Prostate gland (tissue), 2 donors: ENCODE results near the gene WARS2. TPM values are rescaled to one million over a fixed set of nuclear protein-coding genes. Genes with fewer than 3 reads are reported as not detected.

ENCODE experiments used
- DNase-seq: peaks from one replicate; pipeline ENCODE4 v3.0.0-alpha.2; 2019; ENCODE audit warnings: low spot score
- H3K27ac ChIP-seq, 2 donors: fragments of 200-600 bp; sonication (generic); 2 replicates each; pipeline ENCODE4 v1.5.1; 2017 to 2019
- H3K27me3 ChIP-seq: fragments of 200-600 bp; sonication (generic); replicated peaks from 2 replicates; pipeline ENCODE4 v1.5.1; 2019; ENCODE audit not compliant: insufficient read depth
- H3K36me3 ChIP-seq, 2 donors: fragments of 200-600 bp; sonication (generic); 1 replicate in 1 of 2; 2 replicates in 1 of 2; pipeline versions ENCODE4 v1.5.1 to v1.8.1; 2017 to 2019
- H3K4me1 ChIP-seq: fragments of 200-600 bp; sonication (generic); replicated peaks from 2 replicates; pipeline ENCODE4 v1.5.1; 2019
- H3K4me3 ChIP-seq, 2 donors: fragments of 200-600 bp; sonication (generic); 2 replicates each; pipeline ENCODE4 v1.5.1; 2017 to 2019
- H3K9me3 ChIP-seq: fragments of 200-600 bp; sonication (generic); 2 replicates; pipeline ENCODE4 v1.5.1; 2017
- POLR2A ChIP-seq: fragments of 450-650 bp; IDR thresholded peaks from one replicate; pipeline ENCODE4 v1.6.1; 2016; ENCODE audit warnings: antibody characterized with exemption, mild to moderate bottlenecking
- POLR2AphosphoS5 ChIP-seq: sonication (generic); formaldehyde crosslinking; IDR thresholded peaks from one replicate; pipeline ENCODE4 v1.6.1; 2017; ENCODE audit warnings: antibody characterized with exemption
- WGBS: methylation state at CpG from one replicate; pipeline ENCODE4 v1.1.5; 2018; 5-methylcytosine and 5-hydroxymethylcytosine counted together
- intact Hi-C: fragments of 100-400 bp; cut with DNase I; formaldehyde crosslinking; loops from one replicate; pipeline ENCODE4 v1.14.2; 2022
- total RNA-seq, 2 donors: library from RNA; depleted of rRNA; stranded (reverse); fragments of >200 nt; gene quantifications; one replicate each; pipeline ENCODE4 v1.1.0, GENCODE V29; 2016
- TF ChIP-seq, protein P1 (sequence below), 4 experiments: fragments of 200-600 bp in 2 of 4; fragments of 450-650 bp in 2 of 4; sonication (generic) in 2 of 4; IDR thresholded peaks; 1 replicate in 3 of 4; 2 replicates in 1 of 4; pipeline ENCODE4 v1.5.1; 2016 to 2019; ENCODE audit warnings: antibody characterized with exemption in 4 of 4, mild to moderate bottlenecking in 2 of 4, moderate library complexity in 2 of 4

The WARS2 gene
- total RNA-seq, 2 donors from 2014 or later: 15.6 to 22.0 TPM

DNA sequence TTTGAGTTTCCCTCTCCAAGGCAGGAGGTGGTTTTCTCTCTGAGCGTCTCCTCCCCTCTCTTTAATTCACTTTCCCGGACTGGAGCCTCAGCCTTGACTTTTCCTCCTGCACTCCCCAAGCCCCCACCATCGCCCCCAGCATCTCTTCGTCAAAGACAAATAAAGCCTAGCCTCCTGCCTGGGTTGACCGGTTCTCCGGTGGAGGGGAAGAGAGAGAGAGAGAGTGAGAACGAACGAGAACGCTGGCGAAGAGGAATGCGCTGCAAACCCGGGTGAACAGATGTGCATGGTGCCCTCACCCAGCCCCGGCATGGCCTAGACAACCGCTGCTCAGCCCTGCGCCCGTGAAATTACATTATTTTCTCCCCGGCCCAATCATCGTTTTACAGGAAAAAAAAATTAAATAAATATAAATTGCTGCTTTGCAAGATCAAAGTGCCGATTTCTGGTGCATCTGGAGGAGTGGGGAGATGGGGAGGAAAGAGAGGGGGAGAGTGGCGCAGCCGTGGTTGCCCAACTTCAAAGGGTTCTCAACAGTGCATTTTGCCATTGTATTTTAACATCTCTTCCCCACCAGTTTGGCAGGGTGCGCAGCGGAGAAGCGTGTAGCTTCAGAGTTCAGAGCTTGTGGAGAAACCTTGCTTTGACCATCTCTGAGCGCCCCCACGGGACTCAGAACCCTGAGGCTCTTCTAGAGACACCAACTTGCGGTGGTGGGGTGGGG, 140.9 kb downstream of the WARS2 start:
- 5% methylated on average over 27 of the region's 27 CpGs for WGBS
- Histone ChIP-seq H3K36me3 (no peaks in the 10 kb centered on the region), H3K9me3 (no peaks in the 10 kb centered on the region), H3K27me3 (peaks cover 69% of the 10 kb centered on the region), H3K4me1 (no peaks in the 10 kb centered on the region), H3K27ac (no peak overlapping the region), H3K4me3 (no peak overlapping the region)
- intact Hi-C loops: no loop called here
- TF ChIP-seq, protein P1, sequence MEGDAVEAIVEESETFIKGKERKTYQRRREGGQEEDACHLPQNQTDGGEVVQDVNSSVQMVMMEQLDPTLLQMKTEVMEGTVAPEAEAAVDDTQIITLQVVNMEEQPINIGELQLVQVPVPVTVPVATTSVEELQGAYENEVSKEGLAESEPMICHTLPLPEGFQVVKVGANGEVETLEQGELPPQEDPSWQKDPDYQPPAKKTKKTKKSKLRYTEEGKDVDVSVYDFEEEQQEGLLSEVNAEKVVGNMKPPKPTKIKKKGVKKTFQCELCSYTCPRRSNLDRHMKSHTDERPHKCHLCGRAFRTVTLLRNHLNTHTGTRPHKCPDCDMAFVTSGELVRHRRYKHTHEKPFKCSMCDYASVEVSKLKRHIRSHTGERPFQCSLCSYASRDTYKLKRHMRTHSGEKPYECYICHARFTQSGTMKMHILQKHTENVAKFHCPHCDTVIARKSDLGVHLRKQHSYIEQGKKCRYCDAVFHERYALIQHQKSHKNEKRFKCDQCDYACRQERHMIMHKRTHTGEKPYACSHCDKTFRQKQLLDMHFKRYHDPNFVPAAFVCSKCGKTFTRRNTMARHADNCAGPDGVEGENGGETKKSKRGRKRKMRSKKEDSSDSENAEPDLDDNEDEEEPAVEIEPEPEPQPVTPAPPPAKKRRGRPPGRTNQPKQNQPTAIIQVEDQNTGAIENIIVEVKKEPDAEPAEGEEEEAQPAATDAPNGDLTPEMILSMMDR (IDR thresholded peaks at IDR 0.05): no peak
- no peak for TF ChIP-seq POLR2A
- TF ChIP-seq POLR2AphosphoS5: no peak
- DNase-seq: no peak

DNA sequence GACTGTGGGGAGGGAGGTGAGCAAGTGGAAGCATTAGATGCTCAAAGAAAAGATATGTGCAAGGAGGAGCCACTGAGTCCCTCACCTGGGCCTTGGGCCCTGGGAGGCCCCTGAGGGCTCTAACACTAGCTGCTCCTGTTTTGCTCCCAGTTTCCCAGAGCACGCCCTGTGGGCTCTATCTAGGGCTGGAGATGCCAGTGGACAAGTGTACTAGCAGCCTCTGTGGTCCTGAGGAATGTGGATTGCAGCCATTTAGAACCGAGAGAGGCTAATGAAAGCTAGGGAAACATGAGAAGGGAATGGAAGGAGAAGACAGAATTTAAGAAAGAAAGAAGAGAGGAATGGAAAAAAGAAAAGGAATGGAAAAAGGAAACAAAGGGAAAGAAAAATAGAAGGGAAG, 142.3 kb downstream of the WARS2 start:
- 44% methylated on average over 2 of the region's 2 CpGs for WGBS
- TF ChIP-seq, protein P1 (IDR thresholded peaks at IDR 0.05): no peak
- no peak for TF ChIP-seq POLR2A
- TF ChIP-seq POLR2AphosphoS5: no peak
- no peak for DNase-seq
- H3K9me3 ChIP-seq: no peaks in the 10 kb centered on the region
- H3K36me3 ChIP-seq: no peaks in the 10 kb centered on the region
- intact Hi-C loops: no loop called here
- no peak overlapping the region for H3K4me3 ChIP-seq
- H3K27ac ChIP-seq: no peak overlapping the region
- H3K4me1 ChIP-seq: no peaks in the 10 kb centered on the region
- peaks cover 69% of the 10 kb centered on the region for H3K27me3 ChIP-seq

DNA sequence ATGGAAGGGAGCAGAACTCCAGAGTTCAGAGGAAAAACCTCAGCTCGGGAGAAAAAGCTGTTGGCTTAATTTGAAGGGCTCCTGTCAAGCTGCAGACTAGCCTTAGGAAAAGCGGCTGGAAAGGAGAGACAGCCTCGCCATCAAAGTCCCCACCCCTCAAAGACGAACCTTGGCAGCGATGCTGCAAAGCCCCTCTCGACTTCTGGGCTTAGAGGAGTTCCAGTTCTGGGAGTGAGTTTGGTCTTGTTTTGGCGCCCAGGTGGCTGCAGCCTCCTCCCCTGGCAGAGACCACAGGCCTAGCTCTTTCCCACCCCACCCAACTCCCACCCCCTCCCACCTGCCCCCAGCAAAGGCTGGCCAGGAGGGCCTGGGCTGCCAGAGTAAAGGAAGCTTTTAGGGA, 143.2 kb downstream of the WARS2 start:
- 24% methylated on average over 7 of the region's 7 CpGs for WGBS
- Histone ChIP-seq H3K9me3 (no peaks in the 10 kb centered on the region), H3K36me3 (no peaks in the 10 kb centered on the region), H3K27me3 (peaks cover 67% of the 10 kb centered on the region), H3K4me3 (no peak overlapping the region), H3K4me1 (no peaks in the 10 kb centered on the region), H3K27ac (no peak overlapping the region)
- intact Hi-C loops: no loop called here
- no peak for TF ChIP-seq POLR2A
- DNase-seq: no peak

DNA sequence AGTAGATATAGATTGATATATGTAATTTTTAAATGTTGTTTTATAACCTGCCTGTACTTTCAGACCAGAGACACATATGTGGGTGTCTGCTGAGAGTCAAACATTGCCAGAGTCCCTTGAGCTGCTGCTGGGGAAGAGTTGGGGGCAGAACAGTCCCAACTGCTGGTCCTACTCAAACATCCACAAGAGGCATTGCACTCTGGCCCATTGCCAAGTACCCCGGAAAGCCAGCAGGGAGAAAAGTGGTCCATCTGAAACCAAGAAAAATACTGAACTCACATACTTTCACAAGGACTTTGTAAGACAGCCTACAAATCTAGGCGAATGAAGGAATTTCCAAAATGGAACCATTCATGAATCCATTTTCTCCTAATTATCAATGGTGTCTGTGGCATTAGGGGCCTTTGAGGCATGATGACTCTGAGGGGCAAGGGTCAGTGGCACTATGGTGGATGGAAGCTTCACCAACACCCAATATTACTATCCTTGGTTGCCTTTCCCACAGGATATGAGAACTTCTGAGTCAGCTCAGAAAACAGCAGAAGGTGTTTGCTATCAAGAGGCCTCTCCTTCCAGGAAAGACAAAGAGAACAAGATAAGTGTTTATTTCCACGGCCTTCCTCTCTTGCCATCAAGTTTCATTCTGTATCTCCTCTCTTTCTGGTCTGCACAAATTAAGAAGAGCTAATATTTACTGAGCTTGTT, 145.0 kb downstream of the WARS2 start:
- peaks cover 76% of the 10 kb centered on the region for H3K27me3 ChIP-seq
- no peak overlapping the region for H3K27ac ChIP-seq
- intact Hi-C loops: no loop called here
- H3K4me1 ChIP-seq: no peaks in the 10 kb centered on the region
- DNase-seq: no peak
- H3K9me3 ChIP-seq: no peaks in the 10 kb centered on the region
- no peak for TF ChIP-seq POLR2AphosphoS5
- no peak for TF ChIP-seq POLR2A
- TF ChIP-seq, protein P1 (IDR thresholded peaks at IDR 0.05): no peak
- no peaks in the 10 kb centered on the region for H3K36me3 ChIP-seq
- 67% methylated on average over 3 of the region's 3 CpGs for WGBS
- no peak overlapping the region for H3K4me3 ChIP-seq

DNA sequence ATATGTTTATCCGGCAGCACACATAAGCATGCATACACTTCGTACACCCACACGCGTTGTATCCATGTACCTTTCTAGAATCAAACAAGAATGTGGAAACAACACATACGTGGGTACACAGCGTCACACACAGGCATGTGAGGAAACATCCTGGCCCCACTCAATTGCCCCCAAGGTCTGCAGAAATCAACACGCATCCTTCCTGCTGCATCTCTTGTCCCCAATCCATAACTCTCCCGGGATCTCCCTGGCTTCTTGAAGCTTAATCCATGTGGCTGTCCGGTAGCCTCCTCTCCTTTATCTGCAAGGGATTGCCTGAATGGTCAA, 146.8 kb downstream of the WARS2 start:
- intact Hi-C loops: no loop called here
- Histone ChIP-seq H3K27ac (no peak overlapping the region), H3K4me1 (no peaks in the 10 kb centered on the region), H3K36me3 (no peaks in the 10 kb centered on the region), H3K9me3 (no peaks in the 10 kb centered on the region), H3K4me3 (no peak overlapping the region), H3K27me3 (peaks cover 78% of the 10 kb centered on the region)
- TF ChIP-seq, protein P1 (IDR thresholded peaks at IDR 0.05): no peak
- no peak for TF ChIP-seq POLR2AphosphoS5
- TF ChIP-seq POLR2A: no peak
- 13% methylated on average over 9 of the region's 9 CpGs for WGBS
- DNase-seq: no peak
